HepG2 (cell line): ENCODE measurements around the gene BLOC1S4. TPM values are rescaled to one million over a fixed set of nuclear protein-coding genes. Genes with fewer than 3 reads are reported as not detected.

Experiments
- BHLHE40 ChIP-seq: IDR thresholded peaks from 2 replicates; pipeline ENCODE4 v1.6.1; 2011; ENCODE audit warnings: low read length, improper control_type of control experiment
- CHD4 ChIP-seq: fragments of 200-600 bp; sonication (generic); IDR thresholded peaks from 2 replicates; pipeline ENCODE4 v1.7.0; 2017; ENCODE audit warnings: mild to moderate bottlenecking, low read length, borderline replicate concordance
- DMAP1 ChIP-seq: IDR thresholded peaks from 2 replicates; pipeline ENCODE4 v1.6.1; 2016
- EEA1 ChIP-seq: sonication (generic); formaldehyde crosslinking; IDR thresholded peaks from 2 replicates; pipeline ENCODE4 v1.5.1; 2020; ENCODE audit warnings: mild to moderate bottlenecking, missing genetic modification reagents, borderline replicate concordance
- HOXA9 ChIP-seq: sonication (generic); formaldehyde crosslinking; IDR thresholded peaks from 2 replicates; pipeline ENCODE4 v1.8.1; 2022; ENCODE audit warnings: missing genetic modification reagents, mild to moderate bottlenecking, moderate library complexity, borderline replicate concordance
- MED1 ChIP-seq: sonication (generic); formaldehyde crosslinking; IDR thresholded peaks from 2 replicates; pipeline ENCODE4 v1.4.0; 2020; ENCODE audit warnings: missing genetic modification reagents
- MIER2 ChIP-seq: IDR thresholded peaks from 2 replicates; pipeline ENCODE4 v1.6.1; 2016; ENCODE audit warnings: missing biosample characterization, missing genetic modification reagents
- NCOR1 ChIP-seq: fragments of 200-600 bp; sonication (generic); IDR thresholded peaks from 2 replicates; pipeline ENCODE4 v1.7.0; 2017; ENCODE audit warnings: antibody characterized with exemption, low read length, borderline replicate concordance
- RORA ChIP-seq: sonication (generic); formaldehyde crosslinking; IDR thresholded peaks from 2 replicates; pipeline ENCODE4 v1.5.0; 2020; ENCODE audit warnings: mild to moderate bottlenecking, missing genetic modification reagents, moderate library complexity
- SP5 ChIP-seq: IDR thresholded peaks from 2 replicates; pipeline ENCODE4 v1.6.1; 2016; ENCODE audit warnings: low read depth, borderline replicate concordance
- TFDP1 ChIP-seq: IDR thresholded peaks from 2 replicates; pipeline ENCODE4 v1.6.1; 2016; ENCODE audit warnings: missing compliant biosample characterization, missing genetic modification reagents, borderline replicate concordance
- U2AF1 ChIP-seq: fragments of 200-400 bp; formaldehyde crosslinking; optimal IDR thresholded peaks from 2 replicates; pipeline ENCODE3; 2017; ENCODE audit warnings: mild to moderate bottlenecking, low read depth, low read length
- WIZ ChIP-seq: sonication (generic); formaldehyde crosslinking; IDR thresholded peaks from 2 replicates; pipeline ENCODE4 v1.5.1; 2020; ENCODE audit warnings: mild to moderate bottlenecking, missing genetic modification reagents
- YEATS4 ChIP-seq: sonication (generic); formaldehyde crosslinking; IDR thresholded peaks from 2 replicates; pipeline ENCODE4 v1.4.0; 2020; ENCODE audit warnings: missing genetic modification reagents, borderline replicate concordance
- ZNF124 ChIP-seq: sonication (generic); formaldehyde crosslinking; IDR thresholded peaks from 2 replicates; pipeline ENCODE4 v1.4.0; 2020; ENCODE audit warnings: missing genetic modification reagents
- ZNF329 ChIP-seq: sonication (generic); formaldehyde crosslinking; IDR thresholded peaks from 2 replicates; pipeline ENCODE4 v1.9.0; 2021; ENCODE audit warnings: low read depth, mild to moderate bottlenecking, missing genetic modification reagents
- ZNF550 ChIP-seq: sonication (generic); formaldehyde crosslinking; IDR thresholded peaks from 2 replicates; pipeline ENCODE4 v1.4.0; 2020; ENCODE audit warnings: mild to moderate bottlenecking, missing genetic modification reagents, borderline replicate concordance
- ZNF577 ChIP-seq: sonication (generic); formaldehyde crosslinking; IDR thresholded peaks from 2 replicates; pipeline ENCODE4 v1.4.0; 2020; ENCODE audit warnings: mild to moderate bottlenecking, low read depth, missing genetic modification reagents, borderline replicate concordance
- ZNF589 ChIP-seq: sonication (generic); formaldehyde crosslinking; conservative IDR thresholded peaks from 2 replicates; pipeline ENCODE4 v1.8.0; 2022; ENCODE audit warnings: mild to moderate bottlenecking, moderate library complexity, missing genetic modification reagents
- ZNF7 ChIP-seq: IDR thresholded peaks from 2 replicates; pipeline ENCODE4 v1.6.1; 2016; ENCODE audit warnings: missing biosample characterization, missing genetic modification reagents
- ZNF761 ChIP-seq: sonication (generic); formaldehyde crosslinking; conservative IDR thresholded peaks from 2 replicates; pipeline ENCODE4 v1.4.0; 2020; ENCODE audit warnings: mild to moderate bottlenecking, missing genetic modification reagents
- ZNF891 ChIP-seq: sonication (generic); formaldehyde crosslinking; IDR thresholded peaks from 2 replicates; pipeline ENCODE4 v1.5.0; 2020; ENCODE audit warnings: mild to moderate bottlenecking, missing genetic modification reagents
- polyA plus RNA-seq, 8 experiments: library from polyadenylated mRNA; depleted of rRNA in 3 of 8; stranded (reverse) in 7 of 8; unstranded in 1 of 8; fragments of >200 nt; fragmentation: Illumina TruSeq in 4 of 8; extraction: Trizol in 4 of 8; gene quantifications; 2 replicates each; pipeline versions ENCODE4 v1.2.1 to v1.2.3, GENCODE V29; 2011 to 2016; ENCODE audit warnings: low read depth in 4 of 8, missing spikeins in 1 of 8, mixed read lengths in 1 of 8; ENCODE audit not compliant: insufficient read depth in 1 of 8
- total RNA-seq, 5 experiments: library from RNA; depleted of rRNA; stranded (reverse); fragments of >200 nt; fragmentation: Illumina TruSeq; extraction: Trizol; gene quantifications; 2 replicates each; pipeline ENCODE4 v1.2.3, GENCODE V29; 2016; ENCODE audit warnings: low read depth in 1 of 5
- TF ChIP-seq, protein P1 (sequence below): IDR thresholded peaks from 2 replicates; pipeline ENCODE4 v1.6.1; 2018; ENCODE audit warnings: missing genetic modification reagents
- TF ChIP-seq, protein P2 (sequence below): sonication (generic); formaldehyde crosslinking; IDR thresholded peaks from 2 replicates; pipeline ENCODE4 v1.8.0; 2022; ENCODE audit warnings: mild to moderate bottlenecking, missing genetic modification reagents, borderline replicate concordance
- TF ChIP-seq, protein P3 (sequence below): sonication (generic); formaldehyde crosslinking; IDR thresholded peaks from 2 replicates; pipeline ENCODE4 v1.8.1; 2023; ENCODE audit warnings: mild to moderate bottlenecking, inconsistent platforms, moderate library complexity, missing genetic modification reagents, borderline replicate concordance

Gene BLOC1S4
- total and polyA plus RNA-seq, 2 of the 13 experiments (the other 11 are each of a cell fraction or from before 2014, with no cell fraction given), result 15.5 to 20.9 TPM

GRCh38 chr4:6716018-6716911 lies at the start of gene BLOC1S4 (continued):
- TF ChIP-seq TFDP1 (CRISPR knock-in tag), result 0 out of 2 replicates have a peak, but pooled peaks have one; percentile 25
- peak; percentile 85 for TF ChIP-seq DMAP1
- peak; percentile 68 for TF ChIP-seq ZNF761
- peak; percentile 34; the same call in 1 of the 2 replicates for TF ChIP-seq BHLHE40
- TF ChIP-seq ZNF550 (CRISPR knock-in tag), result 0 out of 2 replicates have a peak, but pooled peaks have one; percentile 46
- TF ChIP-seq, protein P1, sequence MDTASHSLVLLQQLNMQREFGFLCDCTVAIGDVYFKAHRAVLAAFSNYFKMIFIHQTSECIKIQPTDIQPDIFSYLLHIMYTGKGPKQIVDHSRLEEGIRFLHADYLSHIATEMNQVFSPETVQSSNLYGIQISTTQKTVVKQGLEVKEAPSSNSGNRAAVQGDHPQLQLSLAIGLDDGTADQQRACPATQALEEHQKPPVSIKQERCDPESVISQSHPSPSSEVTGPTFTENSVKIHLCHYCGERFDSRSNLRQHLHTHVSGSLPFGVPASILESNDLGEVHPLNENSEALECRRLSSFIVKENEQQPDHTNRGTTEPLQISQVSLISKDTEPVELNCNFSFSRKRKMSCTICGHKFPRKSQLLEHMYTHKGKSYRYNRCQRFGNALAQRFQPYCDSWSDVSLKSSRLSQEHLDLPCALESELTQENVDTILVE (CRISPR knock-in tag), result 0 out of 2 replicates have a peak, but pooled peaks have one; percentile 34
- no peak for TF ChIP-seq U2AF1
- peak; percentile 76; the same call in 1 of the 2 replicates for TF ChIP-seq ZNF577
- TF ChIP-seq EEA1 (CRISPR knock-in tag), result peak; percentile 69
- TF ChIP-seq SP5 (CRISPR knock-in tag), result no peak
- peak; percentile 73; the same call in 1 of the 2 replicates for TF ChIP-seq ZNF329 (CRISPR knock-in tag)
- no peak for TF ChIP-seq WIZ
- no peak for TF ChIP-seq ZNF124
- TF ChIP-seq, protein P2, sequence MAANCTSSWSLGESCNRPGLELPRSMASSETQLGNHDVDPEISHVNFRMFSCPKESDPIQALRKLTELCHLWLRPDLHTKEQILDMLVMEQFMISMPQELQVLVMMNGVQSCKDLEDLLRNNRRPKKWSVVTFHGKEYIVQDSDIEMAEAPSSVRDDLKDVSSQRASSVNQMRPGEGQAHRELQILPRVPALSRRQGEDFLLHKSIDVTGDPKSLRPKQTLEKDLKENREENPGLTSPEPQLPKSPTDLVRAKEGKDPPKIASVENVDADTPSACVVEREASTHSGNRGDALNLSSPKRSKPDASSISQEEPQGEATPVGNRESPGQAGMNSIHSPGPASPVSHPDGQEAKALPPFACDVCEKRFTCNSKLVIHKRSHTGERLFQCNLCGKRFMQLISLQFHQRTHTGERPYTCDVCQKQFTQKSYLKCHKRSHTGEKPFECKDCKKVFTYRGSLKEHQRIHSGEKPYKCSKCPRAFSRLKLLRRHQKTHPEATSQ (CRISPR knock-in tag), result peak; percentile 60; the same call in 1 of the 2 replicates
- peak; percentile 80; the same call in 1 of the 2 replicates for TF ChIP-seq HOXA9 (CRISPR knock-in tag)
- no peak for TF ChIP-seq CHD4
- no peak for TF ChIP-seq NCOR1
- peak; percentile 75 for TF ChIP-seq YEATS4
- no peak for TF ChIP-seq ZNF7 (CRISPR knock-in tag)
- peak; percentile 13; the same call in 1 of the 2 replicates for TF ChIP-seq ZNF589 (CRISPR knock-in tag)
- TF ChIP-seq, protein P3, sequence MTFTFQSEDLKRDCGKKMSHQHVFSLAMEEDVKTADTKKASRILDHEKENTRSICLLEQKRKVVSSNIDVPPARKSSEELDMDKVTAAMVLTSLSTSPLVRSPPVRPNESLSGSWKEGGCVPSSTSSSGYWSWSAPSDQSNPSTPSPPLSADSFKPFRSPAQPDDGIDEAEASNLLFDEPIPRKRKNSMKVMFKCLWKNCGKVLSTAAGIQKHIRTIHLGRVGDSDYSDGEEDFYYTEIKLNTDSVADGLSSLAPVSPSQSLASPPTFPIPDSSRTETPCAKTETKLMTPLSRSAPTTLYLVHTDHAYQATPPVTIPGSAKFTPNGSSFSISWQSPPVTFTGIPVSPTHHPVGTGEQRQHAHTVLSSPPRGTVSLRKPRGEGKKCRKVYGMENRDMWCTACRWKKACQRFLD, result 0 out of 2 replicates have a peak, but pooled peaks have one; percentile 52
- TF ChIP-seq MIER2 (CRISPR knock-in tag), result no peak
- no peak for TF ChIP-seq RORA (CRISPR knock-in tag)
- peak; percentile 81 for TF ChIP-seq ZNF891 (CRISPR knock-in tag)
- TF ChIP-seq MED1 (CRISPR knock-in tag), result peak; percentile 78; the same call in 1 of the 2 replicates
